ENCODE results near the gene TMEM94. TPM values are rescaled to one million over a fixed set of nuclear protein-coding genes. Genes with fewer than 3 reads are reported as not detected.

The TMEM94 gene
- total and polyA plus RNA-seq, 9 of the 15 experiments (the other 6 are each of a cell fraction or from before 2014, with no cell fraction given) = 0.35 to 48.1 (median 14.4) TPM

GRCh38 chr17:75516255-75516618, 59.8 kb downstream of the TMEM94 start, which contains the start of gene TSEN54 (continued):
- peak; percentile 71 for TF ChIP-seq KLF13 (tag; IDR thresholded peaks at IDR 0.05; ENCODE audit: borderline replicate concordance, low read depth)
- no peak for TF ChIP-seq ZNF212 (CRISPR knock-in tag; IDR thresholded peaks at IDR 0.05)
- TF ChIP-seq FOSL1 (tag; conservative IDR thresholded peaks at IDR 0.05) = peak; percentile 52; the same call in 1 of the 2 replicates
- TF ChIP-seq ETV5 (CRISPR knock-in tag; IDR thresholded peaks at IDR 0.05; ENCODE audit: low read depth) = peak; percentile 95
- TF ChIP-seq NONO (IDR thresholded peaks at IDR 0.05; ENCODE audit: low read depth in 2 of 2, low read length in 1 of 2) = 0 out of 4 replicates have a peak, but pooled peaks of 1 of the 2 experiments have one; percentile 19
- no peak for TF ChIP-seq SRSF3 (IDR thresholded peaks at IDR 0.05; ENCODE audit: insufficient read depth, low read length)
- no peak for TF ChIP-seq KAT2B (IDR thresholded peaks at IDR 0.05; ENCODE audit: low read depth, low read length)
- TF ChIP-seq ZNF431 (CRISPR knock-in tag; IDR thresholded peaks at IDR 0.05) = no peak
- peak in 1 of 3 experiments; percentile 83; a peak in 3 of 6 replicates for TF ChIP-seq ZBTB11 (CRISPR knock-in tag; IDR thresholded peaks at IDR 0.05)
- peak; percentile 86 for TF ChIP-seq SP1 (CRISPR knock-in tag; IDR thresholded peaks at IDR 0.05)
- TF ChIP-seq SUPT5H (IDR thresholded peaks at IDR 0.05) = no peak
- TF ChIP-seq MXI1 (IDR thresholded peaks at IDR 0.05; ENCODE audit: low read depth, low read length) = no peak
- no peak for TF ChIP-seq ZNF140 (CRISPR knock-in tag; IDR thresholded peaks at IDR 0.05)
- TF ChIP-seq MLLT1 (IDR thresholded peaks at IDR 0.05) = 0 out of 4 replicates have a peak, but pooled peaks of 1 of the 2 experiments have one; percentile 69
- no peak; the same call in 1 of the 2 replicates for TF ChIP-seq ZNF24 (IDR thresholded peaks at IDR 0.05)
- peak; percentile 78; the same call in 1 of the 2 replicates for TF ChIP-seq NFIC (IDR thresholded peaks at IDR 0.05)
- no peak for TF ChIP-seq MITF (IDR thresholded peaks at IDR 0.05)
- 0 out of 2 replicates have a peak, but pooled peaks have one; percentile 1 for TF ChIP-seq ZNF324 (CRISPR knock-in tag; IDR thresholded peaks at IDR 0.05)
- peak; percentile 88 for TF ChIP-seq ETV1 (tag; conservative IDR thresholded peaks at IDR 0.05; ENCODE audit: low read depth)
- TF ChIP-seq SAP30 (IDR thresholded peaks at IDR 0.05; ENCODE audit: borderline replicate concordance, insufficient read depth, low read depth, low read length, poor library complexity, severe bottlenecking) = no peak
- no peak for TF ChIP-seq PHTF2 (CRISPR knock-in tag; IDR thresholded peaks at IDR 0.05)
- TF ChIP-seq HNRNPK (IDR thresholded peaks at IDR 0.05; ENCODE audit: low read depth, low read length, poor library complexity, severe bottlenecking) = no peak
- no peak for TF ChIP-seq POU5F1 (IDR thresholded peaks at IDR 0.05; ENCODE audit: borderline replicate concordance, low read depth, low read length, partially characterized antibody)
